Embryonic facial prominence (tissue), 1 donor: ENCODE measurements around the gene FBXL17.
"Not testable (repeated sequence)": the region's sequence is repeated elsewhere in the genome, so short reads cannot be mapped to it uniquely, and the experiment has no call there.

ENCODE experiments used
- DNase-seq: peaks from one replicate; pipeline ENCODE4 v3.0.0-alpha.2; 2016; ENCODE audit errors: extremely low spot score

Gene FBXL17

GRCh38 chr5:108381954-108382783, at the start of gene FBXL17:
FBXL17 (minus strand) TSS chr5:108382098.
- DNase-seq = peak; percentile 81

GRCh38 chr5:108430931-108431608, 49.2 kb upstream of the FBXL17 start:
- no peak for DNase-seq

GRCh38 chr5:108421713-108422112, 39.8 kb upstream of the FBXL17 start:
- no peak for DNase-seq

GRCh38 chr5:108420755-108421154, 38.9 kb upstream of the FBXL17 start:
- no peak for DNase-seq

GRCh38 chr5:108420158-108420557, 38.3 kb upstream of the FBXL17 start:
- no peak for DNase-seq

GRCh38 chr5:108418197-108418596, 36.3 kb upstream of the FBXL17 start:
- no peak for DNase-seq

- no peak for DNase-seq
Observed at GRCh38 chr5:108417166-108417670, 35.3 kb upstream of the FBXL17 start.

GRCh38 chr5:108415726-108416125, 33.8 kb upstream of the FBXL17 start:
- no peak for DNase-seq

GRCh38 chr5:108409786-108410185, 27.9 kb upstream of the FBXL17 start:
- DNase-seq = no peak

- not testable (repeated sequence) for DNase-seq
Observed at GRCh38 chr5:108405201-108405600, 23.3 kb upstream of the FBXL17 start.

- DNase-seq = no peak
Observed at GRCh38 chr5:108398964-108399363, 17.1 kb upstream of the FBXL17 start.

- not testable (repeated sequence) for DNase-seq
Observed at GRCh38 chr5:108396837-108397236, 14.9 kb upstream of the FBXL17 start.

- DNase-seq = no peak
Observed at GRCh38 chr5:108387758-108388157, 5.9 kb upstream of the FBXL17 start.

GRCh38 chr5:108386345-108387061, 4.6 kb upstream of the FBXL17 start:
- DNase-seq = no peak

GRCh38 chr5:108384741-108385140, 2.8 kb upstream of the FBXL17 start:
- DNase-seq = no peak

- no peak for DNase-seq
Observed at GRCh38 chr5:108382784-108383330, 959 bp upstream of the FBXL17 start.

GRCh38 chr5:108381350-108381953, 446 bp downstream of the FBXL17 start:
- no peak for DNase-seq

GRCh38 chr5:108380531-108381349, 1.2 kb downstream of the FBXL17 start:
- DNase-seq = no peak

GRCh38 chr5:108379722-108380530, 2.0 kb downstream of the FBXL17 start:
- DNase-seq = no peak

- no peak for DNase-seq
Observed at GRCh38 chr5:108375768-108376167, 6.1 kb downstream of the FBXL17 start.
